22Rv1 (cell line): ENCODE data around the gene CCDC15.

Experiments
- CTCF ChIP-seq: fragments of 450-650 bp; IDR thresholded peaks from 2 replicates; pipeline ENCODE4 v1.5.1; 2017; ENCODE audit warnings: mild to moderate bottlenecking
- ZFX ChIP-seq: fragments of 450-650 bp; IDR thresholded peaks from 2 replicates; pipeline ENCODE4 v1.6.1; 2017; ENCODE audit warnings: antibody characterized with exemption, borderline replicate concordance

GRCh38 chr11:125079878-125080530 lies 126.0 kb downstream of the CCDC15 start:
- TF ChIP-seq CTCF (no peak), ZFX (no peak)
